GM12865 (cell line): ENCODE data around the gene KIF24.
"Not testable (repeated sequence)": the region's sequence is repeated elsewhere in the genome, so short reads cannot be mapped to it uniquely, and the experiment has no call there.

Source experiments
- DNase-seq: peaks from one replicate; pipeline ENCODE4 v3.0.0; 2010; ENCODE audit warnings: low read depth
- H3K4me3 ChIP-seq: 2 replicates; pipeline ENCODE4 v1.5.1; 2011; ENCODE audit warnings: mild to moderate bottlenecking, low read depth, low read length, control low read depth
- CTCF ChIP-seq: IDR thresholded peaks from 2 replicates; pipeline ENCODE4 v1.5.1; 2011; ENCODE audit warnings: low read length, control low read depth, low read depth, inconsistent platforms; ENCODE audit not compliant: insufficient read depth; ENCODE audit errors: missing control alignments

KIF24 gene

DNA sequence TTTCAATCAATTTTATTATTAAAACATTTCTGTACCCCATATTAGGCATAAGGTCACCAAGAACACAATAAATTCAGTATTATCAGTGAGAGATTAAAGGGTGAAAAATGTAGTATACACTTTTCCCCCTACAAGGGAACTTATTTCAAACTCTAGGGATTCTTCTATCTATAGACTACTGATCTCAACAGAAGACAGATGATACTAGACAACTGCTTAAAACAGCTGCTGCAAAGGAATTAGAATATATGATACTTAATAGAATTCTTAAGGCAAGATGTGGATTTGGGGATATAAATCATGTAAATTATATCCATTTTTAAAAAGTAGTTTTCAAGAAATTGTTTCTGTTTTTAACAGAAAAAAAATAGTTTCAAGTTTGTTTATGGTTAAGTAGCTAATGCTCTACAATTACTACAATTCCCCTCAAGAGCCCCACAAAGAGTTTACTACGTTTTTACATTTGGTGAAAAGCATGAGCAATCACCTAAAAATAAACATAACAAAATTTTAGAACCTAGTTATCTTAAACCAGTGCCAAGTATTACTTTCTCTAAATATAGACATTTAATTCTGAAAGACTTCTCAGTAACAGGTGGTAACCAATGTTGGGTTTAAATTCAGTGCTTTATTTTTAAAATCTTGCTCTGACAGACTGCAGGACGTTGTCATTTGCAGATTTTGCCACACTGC lies 6.0 kb downstream of the KIF24 start:
- TF ChIP-seq CTCF = no peak
- no peak overlapping the region for H3K4me3 ChIP-seq
- DNase-seq = no peak

DNA sequence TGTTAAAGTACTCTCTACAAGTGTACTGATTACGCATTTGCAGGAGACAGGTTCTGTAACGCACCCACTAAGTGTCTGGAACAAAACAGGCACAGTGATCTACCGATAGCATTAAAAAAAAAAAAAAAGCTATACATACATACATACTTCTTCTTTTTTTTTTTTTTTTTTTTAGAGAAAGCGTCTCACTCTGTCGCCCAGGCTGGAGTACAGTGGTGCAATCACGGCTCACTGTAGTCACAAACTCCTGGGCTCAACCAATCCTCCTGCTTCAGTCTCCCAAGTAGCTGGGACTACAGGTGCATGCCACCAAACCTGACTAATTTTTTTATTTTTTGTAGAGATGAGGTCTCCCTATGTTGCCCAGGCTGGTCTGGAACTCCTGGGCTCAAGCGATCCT lies 7.6 kb downstream of the KIF24 start:
- TF ChIP-seq CTCF = no peak
- no peak overlapping the region for H3K4me3 ChIP-seq
- DNase-seq = no peak

DNA sequence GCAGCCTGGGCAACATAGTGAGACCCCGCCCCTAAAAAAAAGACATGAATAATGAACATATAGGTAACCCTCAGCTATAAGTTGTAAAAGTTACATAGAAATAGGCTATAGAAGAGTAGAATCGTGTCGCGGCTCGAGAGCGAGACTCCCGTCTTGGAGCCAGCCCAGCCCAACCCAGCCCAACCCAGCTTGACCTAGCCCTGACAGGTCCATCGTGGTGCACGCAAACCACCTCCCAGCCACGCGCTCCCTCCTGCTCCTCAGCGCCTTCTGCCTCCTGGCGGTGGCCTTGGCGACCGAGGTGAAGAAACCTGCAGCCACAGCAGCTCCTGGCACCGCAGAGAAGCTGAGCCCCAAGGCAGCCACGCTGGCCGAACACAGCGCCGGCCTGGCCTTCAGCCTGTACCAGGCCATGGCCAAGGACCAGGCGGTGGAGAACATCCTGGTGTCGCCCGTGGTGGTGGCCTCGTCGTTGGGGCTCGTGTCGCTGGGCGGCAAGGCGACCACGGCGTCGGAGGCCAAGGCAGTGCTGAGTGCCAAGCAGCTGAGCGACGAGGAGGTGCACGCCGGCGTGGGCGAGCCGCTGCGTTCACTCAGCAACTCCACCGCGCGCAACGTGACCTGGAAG lies 10.8 kb downstream of the KIF24 start:
- no peak overlapping the region for H3K4me3 ChIP-seq
- TF ChIP-seq CTCF = no peak
- DNase-seq = no peak

GRCh38 chr9:34317436-34317835 lies 11.6 kb downstream of the KIF24 start:
- no peak for TF ChIP-seq CTCF
- DNase-seq = no peak
- H3K4me3 ChIP-seq = no peak overlapping the region

DNA sequence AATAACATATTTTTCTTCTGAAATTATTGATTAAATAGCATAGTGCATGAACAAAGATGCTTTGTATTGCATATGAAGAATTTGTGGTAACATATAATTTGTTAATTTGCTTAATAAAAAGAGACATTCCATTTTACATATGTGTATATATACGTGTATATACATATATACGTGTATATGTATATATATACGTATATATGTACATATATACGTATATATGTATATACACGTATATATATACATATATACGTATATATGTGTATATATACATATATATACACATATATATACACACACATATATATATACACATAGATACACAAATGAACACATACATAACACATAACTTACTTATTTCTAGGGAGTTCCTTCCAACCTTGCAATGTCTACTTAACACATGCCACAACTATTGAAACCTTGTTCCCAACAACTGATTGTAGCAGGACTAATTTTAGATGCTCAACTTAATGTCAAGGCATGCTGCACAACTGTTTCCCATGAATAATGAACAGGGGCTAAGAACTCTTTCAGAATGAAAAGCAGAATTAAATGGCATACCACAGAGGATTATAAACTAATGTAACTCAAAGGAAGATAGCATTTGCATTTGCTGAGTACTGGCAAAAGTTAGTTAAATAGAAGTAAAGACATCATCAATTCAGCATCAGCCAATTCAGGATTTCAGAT lies 17.4 kb downstream of the KIF24 start:
- no peak for TF ChIP-seq CTCF
- no peak overlapping the region for H3K4me3 ChIP-seq
- no peak for DNase-seq

- no peak overlapping the region for H3K4me3 ChIP-seq
- DNase-seq = no peak
- no peak for TF ChIP-seq CTCF
Measured at GRCh38 chr9:34310215-34310614, 18.9 kb downstream of the KIF24 start.

DNA sequence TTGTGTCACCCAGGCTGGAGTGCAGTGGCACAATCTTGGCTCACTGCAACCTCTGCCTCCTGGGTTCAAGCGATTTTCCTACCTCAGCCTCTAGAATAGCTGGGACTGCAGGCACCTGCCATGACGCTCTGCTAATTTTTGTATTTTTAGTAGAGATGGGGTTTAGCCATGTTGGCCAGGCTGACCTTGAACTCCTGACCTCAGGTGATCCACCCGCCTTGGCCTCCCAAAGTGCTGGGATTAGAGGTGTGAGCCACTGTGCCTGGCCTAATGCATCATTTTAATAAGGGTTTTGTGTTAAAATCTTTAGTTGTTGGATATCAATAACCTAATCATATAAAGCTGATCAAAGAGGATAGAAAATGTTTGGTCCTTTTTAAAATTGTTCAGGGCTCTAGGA lies 20.8 kb downstream of the KIF24 start:
- not testable (repeated sequence) for DNase-seq, H3K4me3 ChIP-seq

DNA sequence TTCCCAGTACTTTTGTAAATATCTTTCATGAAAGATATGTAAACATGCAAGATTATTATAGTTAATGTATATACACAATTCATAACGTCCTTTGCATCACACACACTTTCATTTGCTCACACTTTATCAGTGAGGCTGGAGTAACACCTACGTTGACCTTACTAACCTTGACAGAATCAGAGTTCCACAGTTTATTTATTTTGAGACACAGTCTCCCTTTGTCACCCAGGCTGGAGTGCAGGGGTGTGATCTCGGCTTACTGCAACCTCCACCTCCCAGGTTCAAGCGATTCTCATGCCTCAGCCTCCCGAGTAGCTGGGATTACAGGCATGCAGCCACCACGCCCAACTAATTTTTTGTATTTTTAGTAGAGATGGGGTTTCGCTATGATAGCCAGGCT lies 28.0 kb downstream of the KIF24 start:
- not testable (repeated sequence) for H3K4me3 ChIP-seq, DNase-seq
